ENCODE results near the gene SPOCK2.

- no peak for TF ChIP-seq POLR2A (IDR thresholded peaks at IDR 0.05; ENCODE audit: low read depth)
- TF ChIP-seq CTCF (IDR thresholded peaks at IDR 0.05): no peak
- no peak for TF ChIP-seq POLR2AphosphoS5 (IDR thresholded peaks at IDR 0.05)
- no peak for TF ChIP-seq EP300 (IDR thresholded peaks at IDR 0.05)
Measured at GRCh38 chr10:72037266-72037665, 51.1 kb downstream of the SPOCK2 start.

All from esophagus muscularis mucosa (tissue), 4 donors.